Fibroblast of peridontal ligament (primary cell): ENCODE measurements around the gene NTM.

Experiments
- DNase-seq: peaks from one replicate; pipeline ENCODE4 v3.0.0-alpha.2; 2010; ENCODE audit errors: extremely low read depth

The NTM gene

GRCh38 chr11:132205006-132205405 is 834.6 kb downstream of the NTM start:
- DNase-seq: no peak

DNA sequence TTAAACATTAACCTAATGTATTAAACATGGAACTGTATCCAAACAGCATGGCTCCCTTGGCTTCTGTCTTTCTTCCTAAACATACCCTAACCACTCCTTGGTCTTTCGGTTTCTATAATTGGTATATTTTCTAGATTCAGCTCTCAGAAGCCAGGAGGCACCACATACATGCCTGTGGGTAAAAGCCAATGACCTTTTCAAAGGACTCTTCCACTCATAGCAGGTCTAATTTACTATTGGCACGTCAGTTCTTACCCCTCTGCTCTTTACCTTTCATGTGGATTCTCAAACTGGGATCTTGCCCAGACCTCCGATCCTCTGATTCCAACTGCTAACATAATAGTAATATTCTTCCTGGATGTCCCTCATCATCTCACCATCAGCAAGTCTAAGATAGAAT is 835.1 kb downstream of the NTM start:
- DNase-seq: no peak

DNA sequence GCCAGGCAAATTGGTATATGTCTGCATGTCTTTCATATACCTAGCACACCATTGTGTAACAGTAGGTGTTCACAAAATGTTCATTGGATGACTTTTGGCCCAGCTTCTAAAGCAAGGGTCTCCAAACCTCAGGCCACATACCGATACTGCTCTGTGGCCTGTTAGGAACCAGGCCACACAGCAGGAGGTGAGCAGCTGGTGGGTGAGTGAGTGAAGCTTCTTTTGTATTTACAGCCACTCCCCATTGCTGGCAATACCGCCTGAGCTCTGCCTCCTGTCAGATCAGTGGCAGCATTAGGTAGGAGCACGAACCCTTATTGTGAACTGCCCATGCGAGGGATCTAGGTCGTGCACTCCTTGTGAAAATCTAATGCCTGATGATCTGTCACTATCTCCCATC is 836.6 kb downstream of the NTM start:
- no peak for DNase-seq

GRCh38 chr11:132208477-132209055 is 838.2 kb downstream of the NTM start:
- no peak for DNase-seq

DNA sequence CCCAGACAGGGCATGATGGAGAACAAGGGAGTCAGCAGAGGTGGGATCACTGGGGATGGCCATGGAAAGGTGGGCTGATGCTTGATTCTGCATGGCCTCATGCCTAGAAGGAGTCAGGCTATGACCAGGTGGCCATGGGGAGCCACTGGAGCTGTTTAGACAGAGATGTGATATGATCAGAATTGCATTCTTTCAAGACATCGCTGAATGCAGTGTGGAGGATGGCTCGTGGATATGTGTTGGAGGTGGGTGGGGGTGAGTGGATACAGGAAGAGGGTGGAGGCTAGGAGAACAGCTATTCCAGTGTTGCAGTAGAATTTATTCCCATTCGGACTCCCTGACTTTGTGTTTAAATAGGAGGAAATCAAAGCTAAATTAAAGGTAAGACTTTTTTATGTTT is 841.1 kb downstream of the NTM start:
- DNase-seq: no peak

DNA sequence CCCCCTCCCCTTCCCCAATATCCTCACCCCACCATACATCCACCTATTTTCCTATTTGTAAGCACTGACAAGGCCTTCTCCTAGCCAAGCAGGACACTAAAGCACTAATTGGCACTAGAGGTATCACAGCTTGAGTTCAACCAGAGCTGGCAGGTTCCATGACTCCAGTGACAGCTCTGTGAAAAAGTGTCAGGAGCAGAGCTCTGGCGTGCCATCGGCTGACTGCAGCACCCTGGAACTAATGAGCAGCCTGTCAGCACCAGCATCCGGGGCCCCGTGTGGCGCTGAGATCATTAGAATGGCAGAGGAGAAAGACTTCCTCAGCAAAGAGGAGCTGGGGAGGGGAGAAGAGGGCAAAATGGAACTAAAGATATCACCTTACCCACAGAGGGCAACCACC is 847.4 kb downstream of the NTM start:
- DNase-seq: no peak

DNA sequence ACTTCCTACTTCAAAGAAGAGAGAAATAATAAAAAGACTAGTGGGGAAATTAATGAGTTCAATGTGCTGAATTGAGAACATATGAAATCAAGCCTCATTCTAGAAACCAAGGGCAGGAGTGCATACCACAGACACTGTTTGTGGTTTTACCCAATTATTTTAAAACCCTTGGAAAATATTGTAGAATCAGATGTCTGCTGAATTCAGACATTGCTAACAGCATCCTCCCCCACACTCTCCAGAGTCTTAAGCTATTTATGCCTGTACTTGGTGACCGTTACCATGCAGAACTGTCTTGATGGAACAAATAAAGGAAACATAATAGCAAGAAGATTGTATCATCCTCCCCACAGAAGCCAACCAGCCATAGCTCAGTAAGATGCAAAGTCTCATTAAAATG is 850.1 kb downstream of the NTM start:
- DNase-seq: peak; percentile 97

DNA sequence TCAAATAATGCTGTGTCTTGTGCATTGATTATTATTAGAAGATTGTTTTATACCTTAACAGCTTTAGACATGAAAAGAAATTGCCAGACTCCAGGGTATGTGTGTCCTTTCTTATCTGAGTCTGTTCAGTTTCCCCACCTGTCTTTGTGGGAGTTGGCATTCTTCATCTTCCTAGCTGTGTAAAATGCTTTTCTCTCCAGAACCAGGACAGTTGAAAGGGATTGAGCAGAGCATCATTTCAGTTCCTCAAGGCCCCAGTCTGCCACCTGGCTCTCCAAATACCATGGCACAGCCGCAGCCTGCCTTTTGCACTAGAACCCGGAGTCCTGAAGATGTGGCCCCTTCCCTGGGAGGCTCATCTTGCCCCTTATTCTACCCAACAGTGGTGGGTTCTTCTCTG is 851.9 kb downstream of the NTM start:
- no peak for DNase-seq

- no peak for DNase-seq
These were observed 856.1 kb downstream of the NTM start for GRCh38 chr11:132226522-132226921.

- DNase-seq: peak; percentile 17
These were observed 858.4 kb downstream of the NTM start for GRCh38 chr11:132228746-132229325.

DNA sequence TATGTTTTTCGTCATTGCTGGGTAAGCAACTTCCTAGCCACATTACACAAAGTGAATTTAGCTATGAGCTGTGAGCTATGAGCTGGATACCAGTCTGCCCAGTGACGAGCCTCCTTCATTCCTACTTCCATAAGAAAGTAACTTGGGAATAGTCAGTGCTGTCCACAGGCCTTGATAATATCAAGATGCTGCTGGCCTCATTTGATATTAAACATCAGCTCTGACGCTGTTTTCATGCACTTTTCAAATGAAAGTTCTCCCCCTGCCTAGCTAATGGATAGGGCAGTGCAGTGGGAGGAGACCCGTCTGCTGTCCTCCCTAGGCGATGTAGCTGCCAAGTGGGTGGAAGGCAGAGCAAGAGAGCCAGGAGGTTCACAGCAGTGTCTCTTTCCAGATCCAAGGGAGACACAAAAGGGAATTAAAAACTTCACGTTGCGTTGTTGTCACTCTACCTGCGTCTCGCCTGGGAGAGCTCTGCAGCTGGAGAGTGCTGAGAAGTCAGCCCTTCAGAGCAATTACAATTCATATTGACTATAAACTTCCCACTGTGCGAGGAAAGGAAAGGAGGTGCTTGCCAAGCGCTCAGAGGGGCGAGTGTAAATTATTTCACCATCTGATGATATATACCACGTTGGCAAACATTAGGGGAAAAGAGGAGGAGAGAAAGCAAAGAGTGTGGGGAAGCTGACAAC is 861.4 kb downstream of the NTM start:
- no peak for DNase-seq

DNA sequence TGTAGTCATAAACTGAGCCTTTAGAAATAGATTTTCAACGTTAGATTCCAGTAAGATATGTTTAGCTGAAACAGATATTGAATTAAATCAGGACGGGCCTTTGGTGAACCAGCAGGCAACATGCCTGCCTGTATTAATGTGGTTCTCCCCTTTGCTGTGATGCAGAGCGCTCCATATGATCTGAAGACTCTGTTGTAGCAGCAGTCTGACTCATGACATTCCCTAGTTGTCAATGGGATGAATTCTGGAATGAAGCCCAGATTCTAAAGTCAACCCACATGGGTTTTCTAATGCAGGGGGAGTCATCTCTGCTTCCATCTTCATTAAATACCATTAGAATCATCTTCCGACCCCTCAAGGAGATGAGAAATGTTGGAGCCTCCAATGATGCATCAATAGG is 864.5 kb downstream of the NTM start:
- peak; percentile 75 for DNase-seq

DNA sequence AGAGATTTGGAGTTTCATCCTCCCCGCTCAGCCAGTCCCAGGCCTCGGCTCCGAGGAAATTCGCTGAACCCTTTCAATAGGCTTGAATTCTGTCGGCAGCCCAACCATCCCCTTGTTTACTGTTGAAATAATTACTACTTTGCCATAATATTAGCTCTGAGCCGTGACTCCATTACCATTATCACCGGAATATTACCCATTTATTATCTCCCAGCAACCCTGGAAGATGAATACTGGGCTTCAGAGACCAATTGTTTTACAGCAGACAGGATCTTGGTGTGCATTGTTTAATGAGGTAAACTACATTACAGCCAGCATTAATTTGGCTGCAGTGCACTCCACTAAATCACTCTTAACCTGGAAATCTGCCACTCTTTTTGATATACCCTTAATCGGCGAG is 867.4 kb downstream of the NTM start:
- no peak for DNase-seq

- no peak for DNase-seq
These were observed 868.0 kb downstream of the NTM start for GRCh38 chr11:132238331-132238866.

DNA sequence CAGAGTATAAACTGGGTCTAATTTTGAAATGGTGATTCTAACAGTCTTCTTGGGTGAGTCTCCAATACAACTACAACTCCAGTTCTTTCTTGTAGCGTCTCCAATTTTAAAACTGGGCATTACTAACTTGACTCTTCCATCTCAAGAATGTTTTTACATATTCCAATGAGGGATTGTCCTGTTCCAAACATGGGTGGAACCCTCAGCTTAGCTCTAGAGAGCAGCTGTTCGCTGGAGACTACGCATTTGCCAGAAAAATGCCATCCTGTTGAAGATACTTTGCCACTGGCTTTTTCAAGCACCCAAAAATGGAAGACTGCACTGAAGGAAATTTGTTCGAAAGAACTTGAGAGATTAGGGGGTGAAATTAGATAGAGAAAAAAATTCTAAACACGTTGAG is 870.0 kb downstream of the NTM start:
- no peak for DNase-seq

- no peak for DNase-seq
These were observed 872.2 kb downstream of the NTM start for GRCh38 chr11:132242632-132243031.

GRCh38 chr11:132244846-132245245 is 874.4 kb downstream of the NTM start:
- DNase-seq: no peak

DNA sequence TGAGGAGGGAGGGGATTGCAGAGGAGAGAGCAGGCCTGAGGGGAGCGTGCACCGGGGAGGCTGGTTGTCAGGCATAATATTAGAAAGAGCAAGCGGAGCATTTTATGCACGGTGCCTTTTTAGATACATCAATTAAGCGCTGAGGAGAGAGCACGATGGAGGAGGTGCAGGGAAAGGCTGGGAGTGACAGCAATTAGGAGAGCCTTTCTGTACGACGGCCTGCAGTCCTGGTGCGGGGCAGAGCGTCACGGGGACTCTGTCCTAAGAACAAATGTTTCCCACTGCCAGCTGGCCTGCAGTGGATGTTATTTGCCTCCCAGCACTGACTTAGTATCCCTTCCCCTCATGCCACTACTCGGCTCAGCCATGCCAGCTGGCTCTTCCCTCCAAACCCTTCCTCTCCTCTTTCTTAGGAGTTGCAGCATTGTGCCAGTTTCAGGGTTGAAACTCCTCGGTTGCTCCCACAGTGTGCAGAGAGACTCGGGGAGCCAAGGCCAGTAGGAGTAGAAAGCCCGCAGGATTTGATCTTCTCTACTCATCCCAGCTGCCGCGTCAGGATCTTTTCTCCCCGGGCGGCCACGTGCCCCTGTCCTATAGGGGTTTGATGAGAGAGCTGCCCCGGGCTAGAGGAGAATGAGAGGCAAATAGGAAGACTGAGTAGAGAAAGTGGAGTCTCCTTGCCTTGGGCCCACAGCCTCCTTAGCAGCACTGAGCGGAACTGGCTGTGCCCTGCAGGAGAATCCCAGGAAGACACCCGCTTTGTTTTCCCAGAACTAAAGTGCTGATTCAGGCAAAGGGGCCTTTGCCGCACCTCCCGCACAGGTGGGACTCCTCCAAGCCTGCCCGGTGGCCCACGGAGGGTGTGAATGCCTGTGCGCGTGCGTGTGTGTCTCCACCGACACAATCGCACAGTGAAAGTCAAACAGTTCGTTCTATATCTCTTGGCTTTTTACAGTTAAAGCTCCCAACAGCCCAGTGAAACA is 875.3 kb downstream of the NTM start:
- DNase-seq: no peak

GRCh38 chr11:132248580-132248979 is 878.2 kb downstream of the NTM start:
- DNase-seq: no peak

GRCh38 chr11:132249256-132249655 is 878.8 kb downstream of the NTM start:
- no peak for DNase-seq

GRCh38 chr11:132251061-132251460 is 880.6 kb downstream of the NTM start:
- no peak for DNase-seq
